H7 (cell line): Measurements from ENCODE around the gene SLC1A1. TPM values are rescaled to one million over a fixed set of nuclear protein-coding genes. Genes with fewer than 3 reads are reported as not detected.

Experiments used
- DNase-seq: peaks from one replicate; pipeline ENCODE4 v3.0.0; 2012
- H3K27me3 ChIP-seq: 2 replicates; pipeline ENCODE4 v1.6.0; 2011; ENCODE audit warnings: mild to moderate bottlenecking, low read length; ENCODE audit not compliant: control insufficient read depth, insufficient read depth
- H3K36me3 ChIP-seq: replicated peaks from 2 replicates; pipeline ENCODE4 v1.5.1; 2011; ENCODE audit warnings: low read length; ENCODE audit not compliant: control insufficient read depth, insufficient read depth
- H3K4me3 ChIP-seq: 2 replicates; pipeline ENCODE4 v1.5.1; 2011; ENCODE audit warnings: low read depth, mild to moderate bottlenecking, control low read depth, low read length, moderate library complexity; ENCODE audit not compliant: insufficient read depth
- total RNA-seq: library from RNA; depleted of rRNA; stranded (reverse); fragments of >200 nt; shearing (Covaris generic); gene quantifications from 2 replicates; pipeline ENCODE4 v1.2.3, GENCODE V29; 2014; rRNA removed

Gene SLC1A1
- total RNA-seq, 1 experiment from 2014 or later = 11.6 TPM

- H3K36me3 ChIP-seq = no peaks in the 10 kb centered on the region
- H3K4me3 ChIP-seq = no peak overlapping the region
- no peak for DNase-seq
- no peaks in the 10 kb centered on the region for H3K27me3 ChIP-seq
Measured at GRCh38 chr9:4617752-4618151, 127.5 kb downstream of the SLC1A1 start.

GRCh38 chr9:4618700-4619099, 128.4 kb downstream of the SLC1A1 start:
- Histone ChIP-seq H3K4me3 (no peak overlapping the region), H3K36me3 (no peaks in the 10 kb centered on the region), H3K27me3 (no peaks in the 10 kb centered on the region)
- DNase-seq = no peak

- Histone ChIP-seq H3K27me3 (no peaks in the 10 kb centered on the region), H3K36me3 (no peaks in the 10 kb centered on the region), H3K4me3 (no peak overlapping the region)
- no peak for DNase-seq
Measured at GRCh38 chr9:4620057-4620765, 129.9 kb downstream of the SLC1A1 start.

GRCh38 chr9:4620881-4621555, 130.8 kb downstream of the SLC1A1 start:
- Histone ChIP-seq H3K36me3 (no peaks in the 10 kb centered on the region), H3K27me3 (no peaks in the 10 kb centered on the region), H3K4me3 (no peak overlapping the region)
- no peak for DNase-seq

- no peaks in the 10 kb centered on the region for H3K36me3 ChIP-seq
- no peak for DNase-seq
- no peaks in the 10 kb centered on the region for H3K27me3 ChIP-seq
- H3K4me3 ChIP-seq = no peak overlapping the region
Measured at GRCh38 chr9:4622016-4622415, 131.7 kb downstream of the SLC1A1 start.

- no peaks in the 10 kb centered on the region for H3K27me3 ChIP-seq
- DNase-seq = no peak
- H3K36me3 ChIP-seq = no peaks in the 10 kb centered on the region
- no peak overlapping the region for H3K4me3 ChIP-seq
Measured at GRCh38 chr9:4630836-4631235, 140.6 kb downstream of the SLC1A1 start.

Other genes with a start within 250 kb of the SLC1A1 start
- gene GLIS3, start 190.4 kb upstream of the SLC1A1 start, total RNA-seq = 0.04 and 0.73 TPM in 2 replicates
- gene PLPP6, start 171.8 kb downstream of the SLC1A1 start, total RNA-seq = 5.8 and 6.8 TPM in 2 replicates
- gene SPATA6L, start 176.0 kb downstream of the SLC1A1 start, total RNA-seq = 0.48 TPM in 1 of 2 replicates, not detected in the other
- gene CDC37L1, start 189.1 kb downstream of the SLC1A1 start, total RNA-seq = 18.8 and 20.4 TPM in 2 replicates